Hepatocyte (in vitro differentiated cells): ENCODE measurements around the gene STARD6. TPM values are rescaled to one million over a fixed set of nuclear protein-coding genes. Genes with fewer than 3 reads are reported as not detected.

Experiments used
- DNase-seq: peaks from one replicate; pipeline ENCODE4 v3.0.0-alpha.2; 2016; ENCODE audit warnings: low spot score
- H2AFZ ChIP-seq: fragments of 200-600 bp; sonication (generic); 2 replicates; pipeline ENCODE4 v1.6.0; 2016; ENCODE audit warnings: antibody characterized with exemption, mild to moderate bottlenecking
- H3K27ac ChIP-seq: fragments of 200-600 bp; sonication (generic); 2 replicates; pipeline ENCODE4 v1.5.1; 2016; ENCODE audit warnings: mild to moderate bottlenecking
- H3K27me3 ChIP-seq: fragments of 200-600 bp; sonication (generic); 2 replicates; pipeline ENCODE4 v1.6.1; 2016
- H3K36me3 ChIP-seq: fragments of 200-600 bp; sonication (generic); replicated peaks from 2 replicates; pipeline ENCODE4 v1.5.1; 2016; ENCODE audit warnings: low read depth; ENCODE audit not compliant: insufficient read depth
- H3K4me1 ChIP-seq: fragments of 200-600 bp; sonication (generic); 2 replicates; pipeline ENCODE4 v1.5.1; 2016; ENCODE audit warnings: mild to moderate bottlenecking, moderate library complexity; ENCODE audit not compliant: insufficient read depth
- H3K4me2 ChIP-seq: fragments of 200-600 bp; sonication (generic); 2 replicates; pipeline ENCODE4 v1.6.0; 2016
- H3K4me3 ChIP-seq: fragments of 200-600 bp; sonication (generic); 2 replicates; pipeline ENCODE4 v1.5.1; 2016; ENCODE audit warnings: mild to moderate bottlenecking
- H3K79me2 ChIP-seq: fragments of 200-600 bp; sonication (generic); 2 replicates; pipeline ENCODE4 v1.6.0; 2017; ENCODE audit warnings: mild to moderate bottlenecking
- H3K9me2 ChIP-seq: fragments of 200-600 bp; sonication (generic); replicated peaks from 2 replicates; pipeline ENCODE4 v1.6.0; 2017; ENCODE audit warnings: mild to moderate bottlenecking; ENCODE audit not compliant: insufficient read depth
- H3K9me3 ChIP-seq: fragments of 200-600 bp; sonication (generic); 2 replicates; pipeline ENCODE4 v1.5.1; 2016; ENCODE audit warnings: low read depth, mild to moderate bottlenecking
- H4K20me1 ChIP-seq: fragments of 200-600 bp; sonication (generic); 2 replicates; pipeline ENCODE4 v1.6.0; 2016; ENCODE audit warnings: mild to moderate bottlenecking; ENCODE audit not compliant: insufficient read depth, poor library complexity, severe bottlenecking
- CTCF ChIP-seq: fragments of 200-600 bp; sonication (generic); IDR thresholded peaks from 2 replicates; pipeline ENCODE4 v1.5.1; 2016; ENCODE audit warnings: antibody characterized with exemption, mild to moderate bottlenecking; ENCODE audit not compliant: poor library complexity
- EZH2 ChIP-seq: fragments of 200-600 bp; sonication (generic); IDR thresholded peaks from 2 replicates; pipeline ENCODE4 v1.6.1; 2016; ENCODE audit warnings: antibody characterized with exemption, mild to moderate bottlenecking, borderline replicate concordance
- EZH2phosphoT487 ChIP-seq: fragments of 200-600 bp; sonication (generic); IDR thresholded peaks from one replicate; pipeline ENCODE4 v1.6.1; 2018; ENCODE audit warnings: antibody characterized with exemption, mild to moderate bottlenecking, low read depth, moderate library complexity; ENCODE audit not compliant: unreplicated experiment, severe bottlenecking
- WGBS: methylation state at CpG from one replicate; pipeline ENCODE4 v1.1.6; 2016; ENCODE audit warnings: low lambda C conversion rate; ENCODE audit errors: missing lambda C conversion rate; 5-methylcytosine and 5-hydroxymethylcytosine counted together
- polyA plus RNA-seq: library from polyadenylated mRNA; unstranded; fragments of >200 nt; fragmentation: Nextera tagmentation; extraction: Ambion mirVana; gene quantifications from 2 replicates; pipeline ENCODE4 v1.2.1, GENCODE V29; 2016
- small RNA-seq: library from RNA; depleted of rRNA; stranded (forward); fragments of <200 nt; gene quantifications from one replicate; pipeline ENCODE3, GENCODE V24; 2014
- total RNA-seq: library from RNA; depleted of rRNA; stranded (reverse); fragments of >200 nt; gene quantifications from 2 replicates; pipeline ENCODE4 v1.2.3, GENCODE V29; 2014

STARD6 gene
- total and polyA plus RNA-seq, 2 experiments from 2014 or later = 0.81 TPM; not detected in 1

- Histone ChIP-seq H3K36me3 (peaks cover 3% of the 10 kb centered on the region), H4K20me1 (no peaks in the 10 kb centered on the region), H3K27me3 (no peaks in the 10 kb centered on the region), H3K4me2 (no peak overlapping the region), H3K27ac (no peak overlapping the region), H3K4me3 (no peak overlapping the region), H3K79me2 (no peaks in the 10 kb centered on the region), H3K4me1 (no peaks in the 10 kb centered on the region), H3K9me3 (no peaks in the 10 kb centered on the region), H3K9me2 (no peaks in the 10 kb centered on the region), H2AFZ (no peak overlapping the region)
- DNase-seq = no peak
- TF ChIP-seq EZH2phosphoT487 = no peak
- TF ChIP-seq EZH2 = no peak
- TF ChIP-seq CTCF = no peak
- 93% methylated on average over 5 of the region's 5 CpGs for WGBS
These were observed 78.0 kb downstream of the STARD6 start for GRCh38 chr18:54279477-54280219.

GRCh38 chr18:54278615-54279014 lies 79.0 kb downstream of the STARD6 start:
- DNase-seq = no peak
- Histone ChIP-seq H4K20me1 (no peaks in the 10 kb centered on the region), H3K9me2 (no peaks in the 10 kb centered on the region), H3K27ac (no peak overlapping the region), H3K4me3 (no peak overlapping the region), H3K27me3 (no peaks in the 10 kb centered on the region), H3K36me3 (no peaks in the 10 kb centered on the region), H2AFZ (no peak overlapping the region), H3K79me2 (no peaks in the 10 kb centered on the region), H3K4me2 (no peak overlapping the region), H3K4me1 (no peaks in the 10 kb centered on the region), H3K9me3 (no peaks in the 10 kb centered on the region)
- 100% methylated on average over 1 of the region's 1 CpG for WGBS
- TF ChIP-seq CTCF (no peak), EZH2 (no peak), EZH2phosphoT487 (no peak)

- no peaks in the 10 kb centered on the region for H3K27me3 ChIP-seq
These were observed 79.8 kb downstream of the STARD6 start for GRCh38 chr18:54277899-54278298.

More at GRCh38 chr18:54277899-54278298, 79.8 kb downstream of the STARD6 start:
- no peak overlapping the region for H3K27ac ChIP-seq
- no peaks in the 10 kb centered on the region for H3K9me2 ChIP-seq
- WGBS = 95% methylated on average over 3 of the region's 3 CpGs
- no peaks in the 10 kb centered on the region for H3K4me1 ChIP-seq
- H2AFZ ChIP-seq = no peak overlapping the region
- no peak for TF ChIP-seq EZH2
- TF ChIP-seq CTCF = no peak
- no peak for TF ChIP-seq EZH2phosphoT487
- H4K20me1 ChIP-seq = no peaks in the 10 kb centered on the region
- H3K4me2 ChIP-seq = no peak overlapping the region
- H3K36me3 ChIP-seq = no peaks in the 10 kb centered on the region
- no peak overlapping the region for H3K4me3 ChIP-seq
- DNase-seq = no peak
- H3K79me2 ChIP-seq = peaks cover 2% of the 10 kb centered on the region
- no peaks in the 10 kb centered on the region for H3K9me3 ChIP-seq

Small RNAs within 50 kb of the gene (small RNA-seq; reads per million reads assigned to genes)
- gene SNRPGP2 = 0.22 reads per million

Other genes with a start within 250 kb of the STARD6 start
- gene MBD2, start 133.2 kb downstream of the STARD6 start, total RNA-seq = 14.4 and 16.8 TPM in 2 replicates
- 56.8 and 72.2 TPM in 2 replicates for gene MBD2, start 133.2 kb downstream of the STARD6 start, polyA plus RNA-seq
- 30.0 and 38.1 TPM in 2 replicates for gene POLI, start 88.3 kb downstream of the STARD6 start, total RNA-seq
- gene POLI, start 88.3 kb downstream of the STARD6 start, polyA plus RNA-seq = 19.9 and 32.0 TPM in 2 replicates
- 1.8 and 6.5 TPM in 2 replicates for gene C18orf54, start within 50 bp of the STARD6 start, total RNA-seq
- 1.1 and 1.3 TPM in 2 replicates for gene C18orf54, start within 50 bp of the STARD6 start, polyA plus RNA-seq
- gene DYNAP, start 233.4 kb upstream of the STARD6 start, total RNA-seq = not detected in 2 replicates
- 0.69 and 0.79 TPM in 2 replicates for gene DYNAP, start 233.4 kb upstream of the STARD6 start, polyA plus RNA-seq